CD8-positive, alpha-beta memory T cell (primary cell): ENCODE results near the gene ZMYND8. TPM values are rescaled to one million over a fixed set of nuclear protein-coding genes. Genes with fewer than 3 reads are reported as not detected.
"Not testable (repeated sequence)": the region's sequence is repeated elsewhere in the genome, so short reads cannot be mapped to it uniquely, and the experiment has no call there.

ENCODE experiments used
- CTCF ChIA-PET: fragments of 350-600 bp; sonication (Branson Sonifier 250); formaldehyde crosslinking; loops from one replicate; lab custom pipeline; 2021; ENCODE audit warnings: antibody characterized with exemption; lab: Charles Lee
- POLR2A ChIA-PET: fragments of 350-600 bp; sonication (Branson Sonifier 250); formaldehyde crosslinking; loops from one replicate; lab custom pipeline; 2021; ENCODE audit warnings: antibody characterized with exemption; lab: Charles Lee
- DNase-seq, 5 donors: peaks; one replicate each; pipeline versions ENCODE4 v3.0.0 to v3.0.0-alpha.2; 2020 to 2022; ENCODE audit warnings: mixed read lengths in 1 of 5
- H3K27ac ChIP-seq: one replicate; pipeline ENCODE4 v1.7.0; 2013; ENCODE audit warnings: low read depth, mild to moderate bottlenecking, low read length, moderate library complexity
- H3K27me3 ChIP-seq: 2 replicates; pipeline ENCODE4 v1.7.0; 2013; ENCODE audit warnings: low read length, mild to moderate bottlenecking; ENCODE audit not compliant: insufficient read depth, poor library complexity, severe bottlenecking
- H3K36me3 ChIP-seq: 2 replicates; pipeline ENCODE4 v1.7.0; 2013; ENCODE audit warnings: mild to moderate bottlenecking, low read length, moderate library complexity; ENCODE audit not compliant: insufficient read depth
- H3K4me1 ChIP-seq: 2 replicates; pipeline ENCODE4 v1.7.0; 2013; ENCODE audit warnings: mild to moderate bottlenecking, low read length, moderate library complexity; ENCODE audit not compliant: insufficient read depth
- H3K4me3 ChIP-seq: 2 replicates; pipeline ENCODE4 v1.7.0; 2013; ENCODE audit warnings: mild to moderate bottlenecking, low read length
- H3K9me3 ChIP-seq: 2 replicates; pipeline ENCODE4 v1.7.0; 2013; ENCODE audit warnings: mild to moderate bottlenecking, low read length
- H3K27ac Mint-ChIP-seq, 8 donors: one replicate each; pipeline ENCODE4 v1.8.0; 2020 to 2021; ENCODE audit warnings: mixed read lengths in 8 of 8, mild to moderate bottlenecking in 6 of 8, inconsistent platforms in 3 of 8, moderate library complexity in 3 of 8
- H3K27me3 Mint-ChIP-seq, 2 donors: one replicate each; pipeline ENCODE4 v1.8.0; 2020 to 2021; ENCODE audit warnings: mixed read lengths in 2 of 2, mild to moderate bottlenecking in 1 of 2, moderate library complexity in 1 of 2
- H3K36me3 Mint-ChIP-seq, 3 donors: one replicate each; pipeline ENCODE4 v1.8.0; 2020 to 2021; ENCODE audit warnings: mixed read lengths in 3 of 3, inconsistent platforms in 1 of 3, mild to moderate bottlenecking in 1 of 3
- H3K4me1 Mint-ChIP-seq, 3 donors: one replicate each; pipeline ENCODE4 v1.8.0; 2020 to 2021; ENCODE audit warnings: mixed read lengths in 3 of 3, inconsistent platforms in 1 of 3, mild to moderate bottlenecking in 1 of 3
- H3K4me3 Mint-ChIP-seq, 7 donors: one replicate each; pipeline ENCODE4 v1.8.0; 2020 to 2021; ENCODE audit warnings: mixed read lengths in 7 of 7, mild to moderate bottlenecking in 6 of 7, moderate library complexity in 4 of 7, inconsistent platforms in 2 of 7
- H3K9me3 Mint-ChIP-seq, 5 donors: one replicate each; pipeline ENCODE4 v1.8.0; 2020 to 2022; ENCODE audit warnings: mixed read lengths in 5 of 5, mild to moderate bottlenecking in 3 of 5, moderate library complexity in 2 of 5, inconsistent platforms in 1 of 5
- polyA plus RNA-seq: library from polyadenylated mRNA; unstranded; fragments of 300-500 nt; fragmentation: Illumina TruSeq; gene quantifications from one replicate; pipeline ENCODE4 v1.2.3, GENCODE V29; 2021
- total RNA-seq, 2 experiments: library from RNA; stranded (reverse); gene quantifications; one replicate each; pipeline ENCODE4 v1.2.3, GENCODE V29; 2021

ZMYND8 gene
- total and polyA plus RNA-seq, 3 experiments from 2014 or later, result 20.9 to 30.7 (median 25.8) TPM

DNA sequence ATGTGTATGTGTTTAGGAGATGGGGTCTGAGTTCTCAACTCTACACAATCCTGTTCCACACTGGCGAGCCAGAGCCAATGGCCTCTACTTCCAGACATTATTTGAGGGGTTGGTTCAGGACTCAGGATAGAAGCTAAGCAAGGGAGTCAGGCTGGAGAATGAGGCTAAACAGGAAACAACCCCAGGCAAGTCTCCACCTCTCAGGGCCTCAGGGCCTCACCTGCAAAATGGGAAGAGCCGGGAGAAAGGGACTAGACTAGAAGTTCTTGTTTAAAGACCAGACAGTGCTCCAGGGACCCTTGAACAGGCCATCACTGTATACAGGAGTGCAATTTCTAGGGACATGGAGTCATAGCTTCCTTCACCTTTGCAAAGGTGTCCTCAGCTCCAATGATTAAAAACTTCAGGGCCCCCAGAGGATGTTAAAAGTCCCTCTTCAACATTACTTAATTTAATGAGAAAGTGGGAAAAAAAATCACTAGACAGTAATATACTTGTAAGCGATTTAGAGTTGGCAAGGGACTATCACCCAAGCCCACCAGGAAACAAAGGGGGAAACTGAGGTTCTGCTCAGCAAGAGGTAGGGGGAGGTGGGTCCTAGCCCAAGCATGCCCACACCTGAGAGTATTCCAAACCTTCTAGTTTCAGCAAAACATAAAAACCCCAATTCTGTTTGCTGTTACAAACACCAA is 41.7 kb downstream of the ZMYND8 start:
- POLR2A ChIA-PET, result no interaction called here
- H3K36me3 Mint-ChIP-seq, result peaks cover 0 to 36% (median 15%) of the 10 kb centered on the region in 3 donors

DNA sequence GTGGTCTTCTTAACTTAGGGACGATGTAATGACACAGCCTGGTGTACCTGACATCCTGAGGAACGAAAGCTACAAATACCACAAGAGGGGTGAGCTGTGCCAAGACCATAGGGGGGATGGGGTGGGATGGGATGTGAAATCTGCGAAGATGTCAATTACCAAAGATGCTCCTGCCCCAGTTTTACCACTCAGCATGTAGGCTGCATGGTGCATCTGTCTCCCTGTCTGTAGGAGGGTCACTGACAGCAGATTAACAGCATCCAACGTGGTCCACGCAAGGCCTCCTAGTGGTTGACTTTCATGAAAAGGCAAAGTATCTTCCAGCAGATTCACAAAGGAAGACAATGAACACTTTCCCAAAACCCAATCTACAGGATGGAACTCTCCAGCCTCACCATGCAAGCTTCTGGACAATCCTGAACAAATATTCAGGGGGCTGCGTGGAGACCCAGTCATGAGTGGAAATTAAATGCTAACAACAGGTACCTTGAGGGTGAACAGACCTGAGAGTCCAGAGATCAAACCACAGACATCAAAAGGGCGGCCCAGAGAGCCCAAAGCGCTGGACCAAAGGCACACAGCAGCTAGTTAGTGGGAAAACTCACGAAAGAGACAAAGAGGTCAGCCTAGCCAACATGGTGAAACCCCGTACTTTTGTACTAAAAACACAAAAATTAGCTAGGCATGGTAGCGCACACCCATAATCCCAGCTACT is 44.4 kb downstream of the ZMYND8 start:
- Histone ChIP-seq H3K9me3 (no peaks in the 10 kb centered on the region), H3K36me3 (peaks cover 20% of the 10 kb centered on the region), H3K4me3 (no peak overlapping the region), H3K4me1 (peaks cover 5% of the 10 kb centered on the region), H3K27me3 (no peaks in the 10 kb centered on the region), H3K27ac (no peak overlapping the region)
- POLR2A ChIA-PET, result no interaction called here
- no peaks in the 10 kb centered on the region for H3K27me3 Mint-ChIP-seq
- peak overlapping the region in 4 of 8 donors; percentile 5 to 41 (median 20) for H3K27ac Mint-ChIP-seq
- H3K36me3 Mint-ChIP-seq, result peaks cover 0 to 45% (median 13%) of the 10 kb centered on the region in 3 donors
- H3K4me1 Mint-ChIP-seq, result peaks cover 22 to 47% (median 45%) of the 10 kb centered on the region in 3 donors
- H3K9me3 Mint-ChIP-seq, result no peaks in the 10 kb centered on the region
- CTCF ChIA-PET, result interaction anchor here (1.9 kb wide), 1 partner anchor 72 kb away, joined by 9 read pairs; no protein-coding TSS in a partner anchor
- DNase-seq, result no peak
- H3K4me3 Mint-ChIP-seq, result no peak overlapping the region

More for the DNA sequence above, 41.7 kb downstream of the ZMYND8 start:
- peak overlapping the region in 6 of 8 donors; percentile 19 to 92 (median 76) for H3K27ac Mint-ChIP-seq
- H3K9me3 ChIP-seq, result no peaks in the 10 kb centered on the region
- peaks cover 12% of the 10 kb centered on the region for H3K36me3 ChIP-seq
- CTCF ChIA-PET, result no interaction called here
- peaks cover 45 to 73% (median 67%) of the 10 kb centered on the region in 3 donors for H3K4me1 Mint-ChIP-seq
- no peaks in the 10 kb centered on the region for H3K27me3 Mint-ChIP-seq
- peaks cover 32% of the 10 kb centered on the region for H3K4me1 ChIP-seq
- no peak overlapping the region for H3K27ac ChIP-seq
- peak overlapping the region in 1 of 7 donors; percentile 65 for H3K4me3 Mint-ChIP-seq
- no peaks in the 10 kb centered on the region for H3K9me3 Mint-ChIP-seq
- H3K27me3 ChIP-seq, result no peaks in the 10 kb centered on the region
- H3K4me3 ChIP-seq, result no peak overlapping the region
- DNase-seq, result no peak

DNA sequence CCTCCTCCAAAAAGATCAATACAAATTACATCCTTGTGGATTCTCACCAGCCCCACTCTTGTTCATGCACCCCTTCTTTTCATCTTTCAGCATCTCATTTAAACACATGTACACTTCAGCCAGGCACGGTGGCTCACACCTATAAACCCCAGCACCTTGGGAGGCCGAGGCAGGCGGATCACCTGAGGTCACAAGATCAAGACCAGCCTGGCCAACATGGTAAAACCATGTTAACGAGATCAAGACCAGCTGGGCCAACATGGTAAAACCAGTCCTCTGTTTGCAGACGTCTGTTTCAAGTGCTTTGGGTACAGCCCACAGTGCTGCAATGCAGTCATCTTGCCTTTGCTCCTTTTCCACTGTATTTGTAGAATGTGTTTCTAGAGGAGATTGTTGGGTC is 45.3 kb downstream of the ZMYND8 start:
- peaks cover 0 to 52% (median 16%) of the 10 kb centered on the region in 3 donors for H3K36me3 Mint-ChIP-seq
- no peaks in the 10 kb centered on the region for H3K9me3 Mint-ChIP-seq
- H3K4me3 ChIP-seq, result no peak overlapping the region
- CTCF ChIA-PET, result interaction anchor here (1.9 kb wide), 1 partner anchor 73 kb away, joined by 9 read pairs; no protein-coding TSS in a partner anchor
- peaks cover 19 to 43% (median 42%) of the 10 kb centered on the region in 3 donors for H3K4me1 Mint-ChIP-seq
- H3K36me3 ChIP-seq, result peaks cover 26% of the 10 kb centered on the region
- no peaks in the 10 kb centered on the region for H3K27me3 ChIP-seq
- H3K9me3 ChIP-seq, result no peaks in the 10 kb centered on the region
- peak overlapping the region in 4 of 8 donors; percentile 2 to 72 (median 61) for H3K27ac Mint-ChIP-seq
- no peaks in the 10 kb centered on the region for H3K4me1 ChIP-seq
- no peak for DNase-seq
- no peak overlapping the region for H3K27ac ChIP-seq
- H3K4me3 Mint-ChIP-seq, result no peak overlapping the region
- POLR2A ChIA-PET, result no interaction called here
- no peaks in the 10 kb centered on the region for H3K27me3 Mint-ChIP-seq

DNA sequence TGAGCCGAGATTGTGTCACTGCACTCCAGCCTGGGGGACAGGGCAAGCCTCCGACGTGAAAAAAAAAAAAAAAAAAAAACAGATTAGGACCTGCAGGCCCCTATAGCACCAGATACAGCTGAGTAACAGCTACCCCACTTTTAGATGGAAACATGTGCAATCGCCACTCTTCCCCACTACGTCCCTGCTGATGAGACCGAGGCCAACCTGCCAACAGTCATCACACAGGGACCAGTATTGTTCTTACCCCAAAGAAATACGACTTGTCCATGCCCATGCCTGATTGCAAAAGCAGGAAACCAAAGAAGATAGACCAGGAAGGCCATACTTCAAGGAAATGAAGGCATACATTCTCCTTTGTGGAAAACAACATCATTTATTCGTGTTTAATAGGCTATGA is 45.8 kb downstream of the ZMYND8 start:
- no peaks in the 10 kb centered on the region for H3K9me3 ChIP-seq
- ChIA-PET POLR2A (no interaction called here), CTCF (no interaction called here)
- H3K36me3 Mint-ChIP-seq, result peaks cover 0 to 56% (median 20%) of the 10 kb centered on the region in 3 donors
- H3K27me3 Mint-ChIP-seq, result no peaks in the 10 kb centered on the region
- no peaks in the 10 kb centered on the region for H3K27me3 ChIP-seq
- DNase-seq, result no peak
- no peaks in the 10 kb centered on the region for H3K9me3 Mint-ChIP-seq
- H3K4me1 Mint-ChIP-seq, result peaks cover 19 to 43% (median 42%) of the 10 kb centered on the region in 3 donors
- H3K27ac Mint-ChIP-seq, result peak overlapping the region in 4 of 8 donors; percentile 2 to 72 (median 61)
- no peaks in the 10 kb centered on the region for H3K4me1 ChIP-seq
- H3K4me3 ChIP-seq, result no peak overlapping the region
- H3K27ac ChIP-seq, result no peak overlapping the region
- H3K36me3 ChIP-seq, result peaks cover 26% of the 10 kb centered on the region
- H3K4me3 Mint-ChIP-seq, result no peak overlapping the region

DNA sequence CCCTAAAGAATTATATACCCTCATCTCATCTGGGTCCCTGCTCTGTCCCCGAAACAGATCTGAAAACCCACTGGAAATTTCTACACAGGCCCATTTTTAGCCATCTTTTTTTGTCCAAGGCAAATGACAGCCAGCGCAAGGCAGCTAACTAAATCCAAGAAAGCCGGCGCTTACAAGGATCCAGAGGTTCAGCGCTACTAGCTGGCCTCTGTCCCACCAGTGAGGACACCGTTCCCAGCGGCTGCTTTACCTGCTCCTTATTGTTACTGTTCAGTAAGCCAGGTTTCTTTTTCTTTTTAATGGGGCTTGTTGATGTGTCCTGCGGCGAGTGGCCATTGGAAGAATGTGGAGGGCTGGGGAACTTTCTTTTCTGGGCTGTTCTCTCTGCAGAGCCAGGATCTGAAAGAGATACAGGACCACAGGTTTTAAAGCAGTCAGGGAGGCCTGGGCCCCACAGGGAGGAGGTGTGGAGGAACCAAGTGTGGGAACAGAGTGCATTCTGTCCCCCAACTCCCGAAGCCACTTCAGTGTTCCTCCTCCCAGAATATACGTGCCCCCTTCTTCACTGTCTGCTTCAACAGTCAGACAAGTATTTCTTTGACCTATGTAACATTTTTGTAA is 46.6 kb downstream of the ZMYND8 start:
- no peak overlapping the region for H3K27ac ChIP-seq
- H3K4me1 Mint-ChIP-seq, result peaks cover 17 to 38% (median 38%) of the 10 kb centered on the region in 3 donors
- CTCF ChIA-PET, result interaction anchor here (2.5 kb wide), 1 partner anchor 74 kb away, joined by 9 read pairs; no protein-coding TSS in a partner anchor
- no peak for DNase-seq
- H3K27ac Mint-ChIP-seq, result peak overlapping the region in 1 of 8 donors; percentile 87
- no peaks in the 10 kb centered on the region for H3K9me3 ChIP-seq
- no peaks in the 10 kb centered on the region for H3K27me3 ChIP-seq
- H3K4me1 ChIP-seq, result no peaks in the 10 kb centered on the region
- H3K4me3 ChIP-seq, result no peak overlapping the region
- no peak overlapping the region for H3K4me3 Mint-ChIP-seq
- H3K36me3 ChIP-seq, result peaks cover 26% of the 10 kb centered on the region
- no peaks in the 10 kb centered on the region for H3K9me3 Mint-ChIP-seq
- POLR2A ChIA-PET, result no interaction called here
- peaks cover 0 to 61% (median 22%) of the 10 kb centered on the region in 3 donors for H3K36me3 Mint-ChIP-seq
- no peaks in the 10 kb centered on the region for H3K27me3 Mint-ChIP-seq

DNA sequence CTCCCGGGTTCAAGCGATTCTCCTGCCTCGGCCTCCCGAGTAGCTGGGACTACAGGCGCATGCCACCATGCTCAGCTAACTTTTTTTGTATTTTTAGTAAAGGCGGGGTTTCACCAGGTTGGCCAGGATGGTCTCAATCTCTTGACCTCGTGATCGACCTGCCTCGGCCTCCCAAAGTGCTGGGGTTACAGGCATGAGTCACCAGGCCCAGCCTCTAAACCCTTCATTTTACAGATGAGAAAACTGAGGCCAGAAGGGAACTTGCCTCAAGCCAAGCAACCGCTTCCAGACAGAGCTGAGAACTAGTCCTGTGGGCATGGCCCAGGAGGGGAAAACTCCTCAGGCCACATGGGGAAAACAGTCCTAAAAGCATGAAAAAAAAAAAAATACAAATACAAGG is 47.1 kb downstream of the ZMYND8 start:
- H3K27me3 Mint-ChIP-seq, result no peaks in the 10 kb centered on the region
- H3K36me3 Mint-ChIP-seq, result peaks cover 0 to 63% (median 22%) of the 10 kb centered on the region in 3 donors
- H3K4me1 Mint-ChIP-seq, result peaks cover 16 to 36% (median 33%) of the 10 kb centered on the region in 3 donors
- no peak overlapping the region for H3K4me3 Mint-ChIP-seq
- no peak overlapping the region for H3K4me3 ChIP-seq
- peak overlapping the region in 1 of 8 donors; percentile 76 for H3K27ac Mint-ChIP-seq
- no peaks in the 10 kb centered on the region for H3K9me3 ChIP-seq
- peaks cover under 1% of the 10 kb centered on the region for H3K4me1 ChIP-seq
- H3K36me3 ChIP-seq, result peaks cover 27% of the 10 kb centered on the region
- H3K9me3 Mint-ChIP-seq, result no peaks in the 10 kb centered on the region
- CTCF ChIA-PET, result interaction anchor here (2.5 kb wide), 1 partner anchor 74 kb away, joined by 9 read pairs; no protein-coding TSS in a partner anchor
- DNase-seq, result no peak
- no peaks in the 10 kb centered on the region for H3K27me3 ChIP-seq
- POLR2A ChIA-PET, result no interaction called here
- no peak overlapping the region for H3K27ac ChIP-seq

DNA sequence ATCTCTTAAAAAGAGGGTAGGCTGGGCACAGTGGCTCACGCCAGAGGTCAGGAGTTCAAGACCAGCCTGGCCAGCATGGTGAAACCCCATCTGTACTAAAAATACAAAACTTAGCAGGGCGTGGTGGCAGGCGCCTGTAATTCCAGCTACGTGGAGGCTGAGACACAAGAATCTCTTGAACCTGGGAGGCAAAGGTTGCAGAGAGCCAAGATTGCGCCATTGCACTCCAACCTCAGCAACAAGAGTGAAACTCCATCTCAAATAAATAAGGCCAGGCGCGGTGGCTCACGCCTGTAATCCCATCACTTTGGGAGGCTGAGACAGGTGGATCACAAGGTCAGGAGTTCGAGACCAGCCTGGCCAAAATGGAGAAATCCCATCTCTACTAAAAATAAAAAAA is 48.9 kb downstream of the ZMYND8 start:
- H3K27ac ChIP-seq, H3K4me3 ChIP-seq, H3K27me3 Mint-ChIP-seq, DNase-seq, H3K4me1 ChIP-seq, H3K9me3 ChIP-seq, POLR2A ChIA-PET, H3K27ac Mint-ChIP-seq, H3K27me3 ChIP-seq, H3K4me3 Mint-ChIP-seq, H3K9me3 Mint-ChIP-seq: not testable (repeated sequence)
- peaks cover 17 to 36% (median 35%) of the 10 kb centered on the region in 3 donors for H3K4me1 Mint-ChIP-seq
- H3K36me3 ChIP-seq, result peaks cover 42% of the 10 kb centered on the region
- peaks cover 0 to 74% (median 24%) of the 10 kb centered on the region in 3 donors for H3K36me3 Mint-ChIP-seq
- CTCF ChIA-PET, result interaction anchor here (2.5 kb wide), 1 partner anchor 76 kb away, joined by 9 read pairs; no protein-coding TSS in a partner anchor
